ENCODE results near the gene ETS1. TPM values are rescaled to one million over a fixed set of nuclear protein-coding genes. Genes with fewer than 3 reads are reported as not detected.

The ETS1 gene
- total and polyA plus RNA-seq, 2 experiments from 2014 or later: 6.7 to 21.8 TPM

DNA sequence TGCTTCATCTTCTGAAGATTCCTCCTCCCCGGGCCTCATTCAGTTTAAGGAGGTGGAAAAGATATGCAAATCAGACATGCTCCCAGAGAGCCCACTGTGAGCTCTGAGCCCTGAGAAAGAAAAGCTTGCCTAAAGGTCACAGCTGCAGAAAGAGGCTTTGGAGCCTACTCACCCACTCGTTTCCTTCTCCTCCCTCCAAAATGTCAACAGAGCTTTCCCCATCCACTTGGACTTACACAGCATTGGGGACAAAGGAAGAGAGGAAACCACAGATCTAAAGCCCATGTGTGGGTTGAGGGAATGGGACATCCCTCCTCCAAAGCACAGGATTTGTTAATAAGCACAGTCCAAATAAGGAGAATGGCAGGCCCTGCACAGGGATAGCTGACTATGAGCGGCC is 158.4 kb downstream of the ETS1 start:
- Histone ChIP-seq H3K4me3 (no peak overlapping the region), H3K27ac (no peak overlapping the region), H3K4me2 (no peak overlapping the region), H3K9me3 (ENCODE audit: low read depth) (no peaks in the 10 kb centered on the region), H3K79me2 (no peaks in the 10 kb centered on the region), H3K36me3 (replicated peaks; ENCODE audit: insufficient read depth, low read depth) (no peaks in the 10 kb centered on the region), H3K27me3 (no peaks in the 10 kb centered on the region), H2AFZ (no peak overlapping the region), H4K20me1 (ENCODE audit: insufficient read depth, poor library complexity, severe bottlenecking) (no peaks in the 10 kb centered on the region), H3K9me2 (replicated peaks; ENCODE audit: insufficient read depth) (no peaks in the 10 kb centered on the region), H3K4me1 (ENCODE audit: insufficient read depth) (peaks cover 14% of the 10 kb centered on the region)
- TF ChIP-seq EZH2 (IDR thresholded peaks at IDR 0.05; ENCODE audit: borderline replicate concordance): no peak
- TF ChIP-seq CTCF (IDR thresholded peaks at IDR 0.05; ENCODE audit: poor library complexity): no peak
- TF ChIP-seq EZH2phosphoT487 (IDR thresholded peaks at IDR 0.05; ENCODE audit: low read depth, severe bottlenecking, unreplicated experiment): no peak
- no peak for DNase-seq (ENCODE audit: low spot score)
- WGBS (ENCODE audit: low lambda C conversion rate, missing lambda C conversion rate): 53% methylated on average over 3 of the region's 3 CpGs

- Histone ChIP-seq H3K4me2 (peak overlapping the region; percentile 51), H3K9me2 (replicated peaks; ENCODE audit: insufficient read depth) (no peaks in the 10 kb centered on the region), H3K9me3 (ENCODE audit: low read depth) (no peaks in the 10 kb centered on the region), H3K27ac (peak overlapping the region; percentile 93), H3K4me1 (ENCODE audit: insufficient read depth) (peaks cover 14% of the 10 kb centered on the region), H3K4me3 (no peak overlapping the region), H2AFZ (peak overlapping the region; percentile 39), H3K79me2 (no peaks in the 10 kb centered on the region), H4K20me1 (ENCODE audit: insufficient read depth, poor library complexity, severe bottlenecking) (no peaks in the 10 kb centered on the region), H3K36me3 (replicated peaks; ENCODE audit: insufficient read depth, low read depth) (no peaks in the 10 kb centered on the region), H3K27me3 (no peaks in the 10 kb centered on the region)
- WGBS (ENCODE audit: low lambda C conversion rate, missing lambda C conversion rate): 81% methylated on average over 8 of the region's 8 CpGs
- DNase-seq (ENCODE audit: low spot score): peak; percentile 74
- TF ChIP-seq CTCF (IDR thresholded peaks at IDR 0.05; ENCODE audit: poor library complexity) (no peak), EZH2 (IDR thresholded peaks at IDR 0.05; ENCODE audit: borderline replicate concordance) (no peak), EZH2phosphoT487 (IDR thresholded peaks at IDR 0.05; ENCODE audit: low read depth, severe bottlenecking, unreplicated experiment) (no peak)
Measured at GRCh38 chr11:128424851-128425285, 162.5 kb downstream of the ETS1 start.

DNA sequence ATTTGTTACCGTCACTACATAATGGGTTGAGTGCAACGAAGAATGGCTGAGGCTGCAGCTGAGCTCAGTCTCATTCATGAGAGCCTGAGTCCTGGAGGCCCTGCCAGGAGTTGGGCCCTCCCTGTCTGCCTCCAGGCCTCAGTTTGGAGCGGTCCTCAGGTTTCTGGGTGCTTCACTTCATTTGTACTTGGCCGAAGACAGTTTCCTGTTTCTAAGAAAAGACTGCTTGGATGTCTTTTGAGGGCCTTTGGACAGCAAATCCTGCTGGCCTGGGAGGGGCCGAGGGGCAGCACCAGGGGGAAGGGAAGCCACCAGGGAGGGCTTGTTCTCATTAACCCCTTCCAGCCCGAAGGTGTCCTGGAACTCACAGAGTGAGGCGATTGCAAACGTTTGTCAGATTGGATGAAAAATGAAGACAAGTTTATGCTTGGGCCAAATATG is 163.1 kb downstream of the ETS1 start:
- H2AFZ ChIP-seq: peak overlapping the region; percentile 39
- TF ChIP-seq EZH2 (IDR thresholded peaks at IDR 0.05; ENCODE audit: borderline replicate concordance): no peak
- TF ChIP-seq CTCF (IDR thresholded peaks at IDR 0.05; ENCODE audit: poor library complexity): no peak
- no peak for TF ChIP-seq EZH2phosphoT487 (IDR thresholded peaks at IDR 0.05; ENCODE audit: low read depth, severe bottlenecking, unreplicated experiment)

More for the DNA sequence above, 163.1 kb downstream of the ETS1 start:
- no peak for DNase-seq (ENCODE audit: low spot score)
- Histone ChIP-seq H4K20me1 (ENCODE audit: insufficient read depth, poor library complexity, severe bottlenecking) (no peaks in the 10 kb centered on the region), H3K9me3 (ENCODE audit: low read depth) (no peaks in the 10 kb centered on the region), H3K36me3 (replicated peaks; ENCODE audit: insufficient read depth, low read depth) (no peaks in the 10 kb centered on the region), H3K4me3 (no peak overlapping the region), H3K27me3 (no peaks in the 10 kb centered on the region), H3K9me2 (replicated peaks; ENCODE audit: insufficient read depth) (no peaks in the 10 kb centered on the region), H3K27ac (peak overlapping the region; percentile 93), H3K79me2 (no peaks in the 10 kb centered on the region), H3K4me1 (ENCODE audit: insufficient read depth) (peaks cover 14% of the 10 kb centered on the region), H3K4me2 (peak overlapping the region; percentile 51)
- WGBS (ENCODE audit: low lambda C conversion rate, missing lambda C conversion rate): 39% methylated on average over 8 of the region's 8 CpGs
